ENCODE measurements around the gene SLC48A1. TPM values are rescaled to one million over a fixed set of nuclear protein-coding genes. Genes with fewer than 3 reads are reported as not detected.
A peak's percentile ranks its signal among the peaks of the same experiment; 100 is the strongest.

The SLC48A1 gene
- total RNA-seq, 1 experiment from 2014 or later, result 17.6 TPM

- no peaks in the 10 kb centered on the region for H3K27me3 ChIP-seq
- peaks cover 24% of the 10 kb centered on the region for H3K36me3 ChIP-seq
- no peaks in the 10 kb centered on the region for H3K9me3 ChIP-seq
- peak within 1 kb of the TSS; percentile 75 for H3K4me3 ChIP-seq
- peak; percentile 94 for DNase-seq
These were observed 47.0 kb downstream of the SLC48A1 start, which contains the start of gene HDAC7 for GRCh38 chr12:47819896-47820630. HDAC7 (minus strand) TSS chr12:47819903; CDS start chr12:47819785, 118 bp downstream.

- peak overlapping the region; percentile 75 for H3K4me3 ChIP-seq
- no peaks in the 10 kb centered on the region for H3K27me3 ChIP-seq
- H3K9me3 ChIP-seq, result no peaks in the 10 kb centered on the region
- peaks cover 21% of the 10 kb centered on the region for H3K36me3 ChIP-seq
- DNase-seq, result peak; percentile 95
These were observed 47.8 kb downstream of the SLC48A1 start for GRCh38 chr12:47820631-47821345.

GRCh38 chr12:47821346-47821706 is 48.3 kb downstream of the SLC48A1 start:
- H3K4me3 ChIP-seq, result peak overlapping the region; percentile 75
- H3K9me3 ChIP-seq, result no peaks in the 10 kb centered on the region
- peak; percentile 89 for DNase-seq
- peaks cover 21% of the 10 kb centered on the region for H3K36me3 ChIP-seq
- H3K27me3 ChIP-seq, result no peaks in the 10 kb centered on the region

- no peak overlapping the region for H3K4me3 ChIP-seq
- no peaks in the 10 kb centered on the region for H3K27me3 ChIP-seq
- peaks cover 18% of the 10 kb centered on the region for H3K36me3 ChIP-seq
- no peaks in the 10 kb centered on the region for H3K9me3 ChIP-seq
- no peak for DNase-seq
These were observed 49.4 kb downstream of the SLC48A1 start for GRCh38 chr12:47822401-47822800.

- no peaks in the 10 kb centered on the region for H3K9me3 ChIP-seq
- no peak overlapping the region for H3K4me3 ChIP-seq
- DNase-seq, result no peak
- H3K27me3 ChIP-seq, result no peaks in the 10 kb centered on the region
- H3K36me3 ChIP-seq, result peaks cover 14% of the 10 kb centered on the region
These were observed 49.8 kb downstream of the SLC48A1 start for GRCh38 chr12:47822863-47823262.

GRCh38 chr12:47823422-47824086 is 50.5 kb downstream of the SLC48A1 start:
- Histone ChIP-seq H3K27me3 (no peaks in the 10 kb centered on the region), H3K9me3 (no peaks in the 10 kb centered on the region), H3K36me3 (peaks cover 7% of the 10 kb centered on the region), H3K4me3 (no peak overlapping the region)
- DNase-seq, result no peak

- no peak for DNase-seq
- H3K9me3 ChIP-seq, result no peaks in the 10 kb centered on the region
These were observed 51.2 kb downstream of the SLC48A1 start for GRCh38 chr12:47824198-47824597.

GRCh38 chr12:47824635-47825034 is 51.6 kb downstream of the SLC48A1 start:
- no peaks in the 10 kb centered on the region for H3K36me3 ChIP-seq
- no peaks in the 10 kb centered on the region for H3K27me3 ChIP-seq
- H3K4me3 ChIP-seq, result no peak overlapping the region
- no peaks in the 10 kb centered on the region for H3K9me3 ChIP-seq
- DNase-seq, result no peak

More at GRCh38 chr12:47824198-47824597, 51.2 kb downstream of the SLC48A1 start:
- Histone ChIP-seq H3K27me3 (no peaks in the 10 kb centered on the region), H3K4me3 (no peak overlapping the region), H3K36me3 (peaks cover under 1% of the 10 kb centered on the region)

- no peaks in the 10 kb centered on the region for H3K27me3 ChIP-seq
- no peaks in the 10 kb centered on the region for H3K36me3 ChIP-seq
- DNase-seq, result peak; percentile 70
- no peaks in the 10 kb centered on the region for H3K9me3 ChIP-seq
- no peak overlapping the region for H3K4me3 ChIP-seq
These were observed 52.2 kb downstream of the SLC48A1 start for GRCh38 chr12:47825173-47825639.

GRCh38 chr12:47828008-47828975 is 55.3 kb downstream of the SLC48A1 start:
- H3K9me3 ChIP-seq, result no peaks in the 10 kb centered on the region
- no peak overlapping the region for H3K4me3 ChIP-seq
- no peak for DNase-seq
- no peaks in the 10 kb centered on the region for H3K27me3 ChIP-seq
- H3K36me3 ChIP-seq, result no peaks in the 10 kb centered on the region

GRCh38 chr12:47828976-47829482 is 56.0 kb downstream of the SLC48A1 start:
- no peaks in the 10 kb centered on the region for H3K9me3 ChIP-seq
- DNase-seq, result peak; percentile 63
- no peaks in the 10 kb centered on the region for H3K27me3 ChIP-seq
- no peaks in the 10 kb centered on the region for H3K36me3 ChIP-seq
- no peak overlapping the region for H3K4me3 ChIP-seq

GRCh38 chr12:47829584-47829983 is 56.5 kb downstream of the SLC48A1 start:
- H3K27me3 ChIP-seq, result no peaks in the 10 kb centered on the region
- DNase-seq, result no peak
- H3K4me3 ChIP-seq, result no peak overlapping the region
- no peaks in the 10 kb centered on the region for H3K36me3 ChIP-seq
- H3K9me3 ChIP-seq, result no peaks in the 10 kb centered on the region

Other genes starting within 250 kb of the SLC48A1 start
- 18.1 and 56.5 TPM in 2 replicates for gene RPAP3, start 67.2 kb upstream of the SLC48A1 start, total RNA-seq (2014; rRNA removed; shearing (Covaris generic); ENCODE audit: low replicate concordance)
- gene ENDOU, start 47.7 kb upstream of the SLC48A1 start, total RNA-seq (2014; rRNA removed; shearing (Covaris generic); ENCODE audit: low replicate concordance), result not detected in 2 replicates
- gene RAPGEF3, start 14.4 kb upstream of the SLC48A1 start, total RNA-seq (2014; rRNA removed; shearing (Covaris generic); ENCODE audit: low replicate concordance), result 2.9 and 6.1 TPM in 2 replicates
- 30.5 and 31.5 TPM in 2 replicates for gene HDAC7, start 46.7 kb downstream of the SLC48A1 start, total RNA-seq (2014; rRNA removed; shearing (Covaris generic); ENCODE audit: low replicate concordance)
- 14.7 and 15.9 TPM in 2 replicates for gene VDR, start 131.8 kb downstream of the SLC48A1 start, total RNA-seq (2014; rRNA removed; shearing (Covaris generic); ENCODE audit: low replicate concordance)
- gene TMEM106C, start 190.4 kb downstream of the SLC48A1 start, total RNA-seq (2014; rRNA removed; shearing (Covaris generic); ENCODE audit: low replicate concordance), result 130 and 148 TPM in 2 replicates
- gene COL2A1, start 231.2 kb downstream of the SLC48A1 start, total RNA-seq (2014; rRNA removed; shearing (Covaris generic); ENCODE audit: low replicate concordance), result not detected in 2 replicates

Data from MG63 (cell line).